BE2C (cell line): ENCODE measurements around the gene NEO1.

Experiments used
- DNase-seq: peaks from one replicate; pipeline ENCODE4 v3.0.0-alpha.2; 2020
- H3K27me3 ChIP-seq: fragments of 250-450 bp; sonication (Bioruptor Pico); 2 replicates; pipeline ENCODE4 v1.5.1; 2020; ENCODE audit warnings: mild to moderate bottlenecking
- H3K36me3 ChIP-seq: fragments of 250-450 bp; sonication (Bioruptor Pico); 2 replicates; pipeline ENCODE4 v1.5.1; 2020; ENCODE audit warnings: mild to moderate bottlenecking
- H3K4me1 ChIP-seq: fragments of 250-450 bp; sonication (Bioruptor Pico); 2 replicates; pipeline ENCODE4 v1.5.1; 2020
- H3K4me3 ChIP-seq: 2 replicates; pipeline ENCODE4 v1.5.1; 2011; ENCODE audit warnings: low read depth, low read length
- H3K9me3 ChIP-seq: fragments of 250-450 bp; sonication (Bioruptor Pico); 2 replicates; pipeline ENCODE4 v1.5.1; 2020
- TF ChIP-seq, protein P1 (sequence below): IDR thresholded peaks from 2 replicates; pipeline ENCODE4 v1.5.1; 2012; ENCODE audit warnings: mild to moderate bottlenecking, low read depth, low read length

NEO1 gene

DNA sequence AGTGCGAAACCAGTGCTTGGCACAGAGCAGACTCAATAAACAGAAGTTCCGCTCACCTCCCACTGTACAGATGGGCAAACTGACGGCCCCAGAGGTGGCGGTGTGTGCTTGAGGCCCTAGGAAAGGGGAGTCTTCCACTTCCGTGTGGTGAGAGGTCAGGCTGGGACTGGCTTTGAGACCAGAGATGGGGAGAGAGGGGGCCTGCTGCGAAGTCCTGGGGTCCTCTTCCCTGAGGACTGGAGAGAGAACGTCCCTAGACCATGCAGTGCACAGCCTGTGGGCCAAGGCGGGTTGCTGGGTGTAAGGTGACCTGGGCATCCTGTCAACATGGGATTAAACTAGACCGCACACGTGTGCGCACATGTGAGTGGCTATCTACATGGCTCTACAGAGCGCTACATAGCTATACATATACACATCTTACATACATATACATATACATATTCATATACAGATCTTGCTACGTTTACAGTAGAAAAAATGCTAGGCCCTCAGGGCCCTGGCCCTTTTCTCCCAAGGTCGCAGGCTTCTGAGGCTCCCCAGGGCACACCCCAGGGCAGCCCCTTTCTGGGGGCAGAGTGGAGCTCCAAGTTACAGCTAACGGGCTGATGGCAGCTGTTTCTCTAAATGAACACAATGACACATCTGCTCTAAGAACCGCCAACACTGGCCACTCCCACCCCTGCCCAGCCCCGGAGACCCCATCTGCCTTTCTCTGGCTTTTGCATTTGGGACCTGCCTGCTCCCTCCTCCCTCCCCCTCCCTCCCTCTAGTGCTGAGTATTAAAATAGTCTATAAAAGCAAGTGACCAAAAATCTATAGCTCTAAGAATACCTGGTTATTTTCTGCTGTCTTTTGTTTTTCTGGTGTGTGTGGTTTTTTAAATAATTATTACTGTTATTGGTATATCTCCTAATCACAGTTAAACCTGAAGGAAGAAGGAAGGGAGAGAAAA is 269.5 kb downstream of the NEO1 start:
- Histone ChIP-seq H3K4me3 (no peak overlapping the region), H3K27me3 (peaks cover 8% of the 10 kb centered on the region; the same call in 1 of the 2 replicates), H3K9me3 (no peaks in the 10 kb centered on the region), H3K4me1 (no peaks in the 10 kb centered on the region), H3K36me3 (no peaks in the 10 kb centered on the region)
- DNase-seq: no peak
- TF ChIP-seq, protein P1, sequence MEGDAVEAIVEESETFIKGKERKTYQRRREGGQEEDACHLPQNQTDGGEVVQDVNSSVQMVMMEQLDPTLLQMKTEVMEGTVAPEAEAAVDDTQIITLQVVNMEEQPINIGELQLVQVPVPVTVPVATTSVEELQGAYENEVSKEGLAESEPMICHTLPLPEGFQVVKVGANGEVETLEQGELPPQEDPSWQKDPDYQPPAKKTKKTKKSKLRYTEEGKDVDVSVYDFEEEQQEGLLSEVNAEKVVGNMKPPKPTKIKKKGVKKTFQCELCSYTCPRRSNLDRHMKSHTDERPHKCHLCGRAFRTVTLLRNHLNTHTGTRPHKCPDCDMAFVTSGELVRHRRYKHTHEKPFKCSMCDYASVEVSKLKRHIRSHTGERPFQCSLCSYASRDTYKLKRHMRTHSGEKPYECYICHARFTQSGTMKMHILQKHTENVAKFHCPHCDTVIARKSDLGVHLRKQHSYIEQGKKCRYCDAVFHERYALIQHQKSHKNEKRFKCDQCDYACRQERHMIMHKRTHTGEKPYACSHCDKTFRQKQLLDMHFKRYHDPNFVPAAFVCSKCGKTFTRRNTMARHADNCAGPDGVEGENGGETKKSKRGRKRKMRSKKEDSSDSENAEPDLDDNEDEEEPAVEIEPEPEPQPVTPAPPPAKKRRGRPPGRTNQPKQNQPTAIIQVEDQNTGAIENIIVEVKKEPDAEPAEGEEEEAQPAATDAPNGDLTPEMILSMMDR: no peak

DNA sequence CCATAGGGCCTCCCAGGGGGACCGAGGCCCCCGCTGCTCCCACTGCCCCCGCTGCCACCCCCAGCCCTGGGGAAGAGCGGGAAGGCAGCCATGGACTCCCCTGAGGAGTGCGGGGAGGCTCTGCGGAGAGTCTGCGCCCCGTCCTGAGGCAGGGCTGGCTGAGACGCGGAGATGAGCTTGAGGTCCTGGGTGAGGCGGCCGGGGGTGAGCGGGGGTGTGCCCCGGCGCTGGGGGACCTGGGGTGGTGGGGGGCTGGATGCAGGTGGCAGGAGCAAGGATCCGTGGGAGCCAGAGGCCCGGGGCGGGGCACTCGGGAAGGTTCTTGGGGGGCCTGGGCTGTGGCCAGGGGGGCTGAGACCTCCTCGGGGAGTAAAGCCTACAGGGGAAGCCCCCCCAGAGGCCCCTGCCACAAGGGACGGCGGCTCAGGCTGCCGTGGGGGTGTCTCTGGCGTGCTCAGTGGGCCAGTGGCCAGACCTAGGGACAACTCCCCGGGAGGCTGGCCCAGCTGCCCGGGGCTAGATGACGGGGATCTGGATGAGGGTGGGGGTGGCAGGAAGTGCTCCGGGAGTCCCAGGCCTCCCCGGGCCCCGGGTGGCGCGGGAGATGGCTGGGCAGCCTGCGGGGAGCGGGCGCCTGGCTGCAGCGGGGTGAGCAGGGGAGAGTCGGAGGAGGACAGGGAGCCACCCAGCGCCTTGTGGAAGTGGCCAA is 270.6 kb downstream of the NEO1 start:
- H3K27me3 ChIP-seq: peaks cover 8% of the 10 kb centered on the region; the same call in 1 of the 2 replicates
- H3K9me3 ChIP-seq: no peaks in the 10 kb centered on the region
- no peak overlapping the region for H3K4me3 ChIP-seq
- no peaks in the 10 kb centered on the region for H3K4me1 ChIP-seq
- DNase-seq: no peak
- no peaks in the 10 kb centered on the region for H3K36me3 ChIP-seq
- TF ChIP-seq, protein P1: no peak

DNA sequence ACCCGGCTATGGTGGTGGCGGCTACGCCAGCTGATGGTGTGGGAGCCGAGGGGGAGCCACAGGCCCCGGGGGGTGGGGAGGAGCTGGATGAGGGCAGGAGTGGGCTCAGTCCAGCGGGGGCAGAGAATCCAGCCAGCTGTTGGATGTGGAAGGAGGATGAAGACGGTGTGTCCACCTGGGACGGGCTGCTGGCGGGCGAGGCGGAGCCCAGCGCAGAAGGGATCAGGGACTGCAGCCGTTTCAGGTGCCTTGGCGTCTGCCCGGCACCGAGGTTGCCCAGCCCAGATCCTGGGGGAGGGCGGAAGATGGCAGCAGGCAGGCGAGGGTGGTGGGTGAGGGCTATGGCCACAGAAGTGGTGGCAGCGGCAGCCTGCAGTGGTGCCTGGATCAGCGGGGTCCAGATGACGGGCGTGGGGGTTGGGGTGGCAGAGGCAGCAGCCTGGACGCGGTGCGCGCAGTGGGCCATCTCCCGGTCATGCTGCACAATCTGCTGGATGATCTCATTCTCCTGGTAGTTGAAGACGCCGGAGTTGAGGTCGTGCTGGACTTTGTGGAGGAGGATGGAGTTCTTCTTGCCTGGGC is 271.2 kb downstream of the NEO1 start:
- no peak for DNase-seq
- no peaks in the 10 kb centered on the region for H3K36me3 ChIP-seq
- peaks cover 5% of the 10 kb centered on the region; the same call in 1 of the 2 replicates for H3K27me3 ChIP-seq
- no peaks in the 10 kb centered on the region for H3K9me3 ChIP-seq
- H3K4me3 ChIP-seq: no peak overlapping the region
- no peaks in the 10 kb centered on the region for H3K4me1 ChIP-seq
- TF ChIP-seq, protein P1: no peak

DNA sequence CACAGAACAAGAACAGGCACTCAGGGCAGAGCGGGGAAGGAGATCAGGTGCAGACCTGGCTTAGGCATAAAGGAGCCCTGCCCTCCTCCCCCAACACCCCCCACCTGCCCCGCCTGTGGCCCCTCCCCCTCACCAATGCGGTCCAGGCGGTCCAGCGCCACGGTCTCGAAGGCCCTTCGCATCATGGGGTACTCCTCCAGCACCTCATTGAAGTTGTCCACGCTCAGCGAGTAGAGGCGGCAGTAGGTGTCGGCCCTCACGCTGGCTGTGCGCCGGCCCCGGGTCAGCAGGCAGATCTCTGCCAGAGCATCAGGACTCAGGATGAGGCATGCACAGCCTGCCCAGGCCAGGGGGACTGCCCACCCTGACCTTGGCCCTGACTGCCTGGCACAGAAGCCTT is 271.7 kb downstream of the NEO1 start:
- TF ChIP-seq, protein P1: no peak
- H3K4me3 ChIP-seq: no peak overlapping the region

DNA sequence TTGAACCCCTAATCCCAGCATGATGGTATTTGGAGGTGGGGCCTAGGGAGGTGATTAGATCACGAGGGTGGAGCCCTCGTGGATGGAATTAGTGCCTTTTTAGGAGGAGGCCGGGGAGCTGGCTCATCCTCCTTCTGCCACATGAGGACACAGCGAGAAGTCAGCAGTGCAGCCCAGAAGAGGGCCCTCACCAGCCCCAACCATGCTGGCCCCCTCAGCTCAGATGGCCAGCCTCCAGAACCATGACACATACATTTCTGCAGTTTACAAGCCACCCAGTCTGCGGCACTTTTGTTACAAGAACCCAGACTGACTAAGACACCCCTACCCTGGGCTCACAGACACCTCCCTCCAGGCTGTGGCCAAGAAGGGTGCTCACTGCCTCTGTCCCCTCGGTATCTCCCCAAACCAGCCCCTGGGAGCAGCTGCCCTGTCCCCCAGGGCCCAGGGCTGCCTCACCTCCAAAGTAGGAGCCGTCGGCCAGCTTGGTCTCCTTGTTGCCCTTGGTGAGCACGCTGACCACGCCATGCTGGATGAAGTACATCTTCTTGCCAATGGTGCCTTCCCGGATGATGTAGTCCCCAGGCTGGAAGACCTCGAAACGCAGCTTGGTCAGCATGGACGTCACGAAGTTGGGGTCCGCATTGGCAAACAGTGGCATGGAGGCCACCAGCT is 272.4 kb downstream of the NEO1 start:
- H3K27me3 ChIP-seq: no peaks in the 10 kb centered on the region
- H3K4me3 ChIP-seq: no peak overlapping the region
- no peaks in the 10 kb centered on the region for H3K4me1 ChIP-seq
- no peak for DNase-seq
- TF ChIP-seq, protein P1: no peak
- H3K36me3 ChIP-seq: no peaks in the 10 kb centered on the region
- H3K9me3 ChIP-seq: no peaks in the 10 kb centered on the region

More for the DNA sequence above, 271.7 kb downstream of the NEO1 start:
- Histone ChIP-seq H3K27me3 (peaks cover under 1% of the 10 kb centered on the region; the same call in 1 of the 2 replicates), H3K36me3 (no peaks in the 10 kb centered on the region), H3K4me1 (no peaks in the 10 kb centered on the region), H3K9me3 (no peaks in the 10 kb centered on the region)
- no peak for DNase-seq
